NT2/D1 (cell line): ENCODE data around the gene NRIP1.

Experiments used
- DNase-seq: peaks from one replicate; pipeline ENCODE4 v3.0.0-alpha.2; 2011; ENCODE audit warnings: low read depth, low spot score
- H3K27me3 ChIP-seq: 2 replicates; pipeline ENCODE4 v1.6.0; 2011; ENCODE audit warnings: mild to moderate bottlenecking; ENCODE audit not compliant: insufficient read length, insufficient read depth
- H3K36me3 ChIP-seq: 2 replicates; pipeline ENCODE4 v1.6.1; 2011; ENCODE audit warnings: mild to moderate bottlenecking, low read length, mixed read lengths; ENCODE audit not compliant: insufficient read depth, insufficient read length
- H3K4me1 ChIP-seq: 2 replicates; pipeline ENCODE4 v1.5.1; 2011; ENCODE audit not compliant: insufficient read depth, insufficient read length
- H3K4me3 ChIP-seq: 2 replicates; pipeline ENCODE4 v1.5.1; 2011; ENCODE audit warnings: low read depth; ENCODE audit not compliant: insufficient read length
- H3K9ac ChIP-seq: 2 replicates; pipeline ENCODE4 v1.6.0; 2011; ENCODE audit warnings: low read depth; ENCODE audit not compliant: insufficient read length
- H3K9me3 ChIP-seq: 2 replicates; pipeline ENCODE4 v1.5.1; 2011; ENCODE audit warnings: mild to moderate bottlenecking, low read length; ENCODE audit not compliant: insufficient read depth
- SUZ12 ChIP-seq: IDR thresholded peaks from 2 replicates; pipeline ENCODE4 v1.6.1; 2011; ENCODE audit not compliant: insufficient read length, insufficient read depth; ENCODE audit errors: extremely low read depth
- YY1 ChIP-seq: IDR thresholded peaks from 2 replicates; pipeline ENCODE4 v1.6.1; 2011; ENCODE audit not compliant: insufficient read length, insufficient read depth
- ZNF274 ChIP-seq: IDR thresholded peaks from 2 replicates; pipeline ENCODE4 v1.6.1; 2011; ENCODE audit warnings: mild to moderate bottlenecking, low read depth, low read length

Gene NRIP1

GRCh38 chr21:15003463-15004135, 61.2 kb downstream of the NRIP1 start:
- H3K4me3 ChIP-seq = no peak overlapping the region
- H3K9ac ChIP-seq = no peak overlapping the region
- H3K27me3 ChIP-seq = peaks cover 23% of the 10 kb centered on the region
- H3K4me1 ChIP-seq = peaks cover 3% of the 10 kb centered on the region
- no peaks in the 10 kb centered on the region for H3K36me3 ChIP-seq
- TF ChIP-seq ZNF274 (no peak), YY1 (no peak), SUZ12 (no peak)
- DNase-seq = no peak
- H3K9me3 ChIP-seq = no peaks in the 10 kb centered on the region

- no peaks in the 10 kb centered on the region for H3K9me3 ChIP-seq
- H3K27me3 ChIP-seq = peaks cover 20% of the 10 kb centered on the region
- TF ChIP-seq ZNF274 (no peak), YY1 (no peak), SUZ12 (no peak)
- DNase-seq = no peak
- no peak overlapping the region for H3K4me3 ChIP-seq
- no peaks in the 10 kb centered on the region for H3K36me3 ChIP-seq
- H3K4me1 ChIP-seq = peaks cover 3% of the 10 kb centered on the region
- H3K9ac ChIP-seq = no peak overlapping the region
These were observed 62.8 kb downstream of the NRIP1 start for GRCh38 chr21:15001857-15002606.

GRCh38 chr21:15001113-15001512, 63.7 kb downstream of the NRIP1 start:
- DNase-seq = no peak
- Histone ChIP-seq H3K36me3 (no peaks in the 10 kb centered on the region), H3K4me3 (no peak overlapping the region), H3K9ac (no peak overlapping the region), H3K4me1 (peaks cover 3% of the 10 kb centered on the region), H3K27me3 (peaks cover 10% of the 10 kb centered on the region), H3K9me3 (no peaks in the 10 kb centered on the region)
- TF ChIP-seq YY1 (no peak), SUZ12 (no peak), ZNF274 (no peak)

GRCh38 chr21:15000081-15000480, 64.7 kb downstream of the NRIP1 start:
- peaks cover 3% of the 10 kb centered on the region for H3K4me1 ChIP-seq
- H3K27me3 ChIP-seq = peaks cover 10% of the 10 kb centered on the region
- H3K36me3 ChIP-seq = no peaks in the 10 kb centered on the region
- no peak for TF ChIP-seq YY1
- no peak for TF ChIP-seq SUZ12
- no peak for TF ChIP-seq ZNF274
- H3K9me3 ChIP-seq = no peaks in the 10 kb centered on the region
- no peak overlapping the region for H3K4me3 ChIP-seq
- DNase-seq = no peak
- no peak overlapping the region for H3K9ac ChIP-seq

GRCh38 chr21:14998784-14999183, 66.0 kb downstream of the NRIP1 start:
- Histone ChIP-seq H3K4me1 (peaks cover 3% of the 10 kb centered on the region), H3K27me3 (peaks cover 3% of the 10 kb centered on the region), H3K9me3 (no peaks in the 10 kb centered on the region), H3K36me3 (no peaks in the 10 kb centered on the region), H3K4me3 (no peak overlapping the region), H3K9ac (no peak overlapping the region)
- TF ChIP-seq YY1 = no peak
- TF ChIP-seq SUZ12 = no peak
- no peak for TF ChIP-seq ZNF274
- no peak for DNase-seq

- no peaks in the 10 kb centered on the region for H3K27me3 ChIP-seq
- H3K4me1 ChIP-seq = peaks cover 2% of the 10 kb centered on the region
- H3K9ac ChIP-seq = no peak overlapping the region
- DNase-seq = no peak
- TF ChIP-seq YY1 (no peak), ZNF274 (no peak), SUZ12 (no peak)
- H3K36me3 ChIP-seq = no peaks in the 10 kb centered on the region
- no peaks in the 10 kb centered on the region for H3K9me3 ChIP-seq
- H3K4me3 ChIP-seq = no peak overlapping the region
These were observed 66.5 kb downstream of the NRIP1 start for GRCh38 chr21:14998336-14998735.

GRCh38 chr21:14995695-14996490, 68.9 kb downstream of the NRIP1 start:
- no peak for DNase-seq
- TF ChIP-seq YY1 = no peak
- Histone ChIP-seq H3K4me3 (no peak overlapping the region), H3K9me3 (no peaks in the 10 kb centered on the region), H3K36me3 (peaks cover 3% of the 10 kb centered on the region), H3K27me3 (no peaks in the 10 kb centered on the region), H3K4me1 (no peaks in the 10 kb centered on the region), H3K9ac (no peak overlapping the region)
